ELF-1 (cell line): ENCODE measurements around the gene AKAP3.

Source experiments
- DNase-seq: peaks from one replicate; pipeline ENCODE4 v3.0.0-alpha.2; 2016; ENCODE audit warnings: low read depth, low spot score

AKAP3 gene

GRCh38 chr12:4648501-4649357 is at the start of gene AKAP3, which contains the start of gene NDUFA9:
Gene AKAP3 (minus strand): TSS chr12:4649051. CDS start chr12:4638196, 10,855 bp downstream.
Gene NDUFA9 (plus strand): TSS chr12:4649114. CDS start chr12:4649127, 13 bp downstream.
- peak; percentile 90 for DNase-seq

- DNase-seq: no peak
These were observed 41.9 kb upstream of the AKAP3 start for GRCh38 chr12:4690760-4691159.

GRCh38 chr12:4685317-4685716 is 36.5 kb upstream of the AKAP3 start:
- DNase-seq: no peak

- no peak for DNase-seq
These were observed 32.9 kb upstream of the AKAP3 start for GRCh38 chr12:4681732-4682131.

- no peak for DNase-seq
These were observed 30.9 kb upstream of the AKAP3 start for GRCh38 chr12:4679711-4680110.

GRCh38 chr12:4665236-4665635 is 16.4 kb upstream of the AKAP3 start:
- DNase-seq: no peak

GRCh38 chr12:4663971-4664505 is 15.2 kb upstream of the AKAP3 start:
- DNase-seq: no peak

GRCh38 chr12:4653691-4654090 is 4.8 kb upstream of the AKAP3 start:
- no peak for DNase-seq

- DNase-seq: no peak
These were observed 4.4 kb upstream of the AKAP3 start for GRCh38 chr12:4653257-4653656.

- DNase-seq: no peak
These were observed 459 bp upstream of the AKAP3 start for GRCh38 chr12:4649358-4649661.

- no peak for DNase-seq
These were observed 749 bp downstream of the AKAP3 start for GRCh38 chr12:4648104-4648500.

GRCh38 chr12:4645023-4645422 is 3.8 kb downstream of the AKAP3 start:
- DNase-seq: no peak

- DNase-seq: no peak
These were observed 5.1 kb downstream of the AKAP3 start for GRCh38 chr12:4643747-4644146.

GRCh38 chr12:4630262-4630661 is 18.6 kb downstream of the AKAP3 start:
- DNase-seq: peak; percentile 14

GRCh38 chr12:4628406-4628805 is 20.4 kb downstream of the AKAP3 start:
- no peak for DNase-seq

- DNase-seq: no peak
These were observed 22.3 kb downstream of the AKAP3 start for GRCh38 chr12:4626543-4626942.

- no peak for DNase-seq
These were observed 27.3 kb downstream of the AKAP3 start for GRCh38 chr12:4621511-4621910.

- DNase-seq: no peak
These were observed 33.2 kb downstream of the AKAP3 start for GRCh38 chr12:4615667-4616066.

- no peak for DNase-seq
These were observed 38.4 kb downstream of the AKAP3 start for GRCh38 chr12:4610481-4610880.

- no peak for DNase-seq
These were observed 39.8 kb downstream of the AKAP3 start for GRCh38 chr12:4609071-4609470.

- no peak for DNase-seq
These were observed 41.8 kb downstream of the AKAP3 start for GRCh38 chr12:4607056-4607455.

- peak; percentile 92 for DNase-seq
These were observed 44.1 kb downstream of the AKAP3 start for GRCh38 chr12:4604684-4605193.

- no peak for DNase-seq
These were observed 44.9 kb downstream of the AKAP3 start for GRCh38 chr12:4603946-4604345.
